Trophoblast cell (in vitro differentiated cells and primary cell): Measurements from ENCODE around the gene HDHD2.

ENCODE experiments used
- DNase-seq, 2 donors: peaks; one replicate each; pipeline ENCODE4 v3.0.0-alpha.2; 2016
- H2AFZ ChIP-seq: 2 replicates; pipeline ENCODE4 v1.6.1; 2013; ENCODE audit warnings: low read length, moderate library complexity, mild to moderate bottlenecking; ENCODE audit not compliant: insufficient read depth, poor library complexity
- H2AK5ac ChIP-seq: 2 replicates; pipeline ENCODE4 v1.6.1; 2013; ENCODE audit warnings: mild to moderate bottlenecking, low read length
- H2BK120ac ChIP-seq: 2 replicates; pipeline ENCODE4 v1.6.1; 2013; ENCODE audit warnings: low read length, mild to moderate bottlenecking, moderate library complexity; ENCODE audit not compliant: insufficient read depth, poor library complexity
- H2BK12ac ChIP-seq: 2 replicates; pipeline ENCODE4 v1.6.1; 2013; ENCODE audit warnings: mild to moderate bottlenecking, low read length, moderate library complexity
- H2BK5ac ChIP-seq: 2 replicates; pipeline ENCODE4 v1.6.1; 2013; ENCODE audit warnings: low read length, low read depth, moderate library complexity, mild to moderate bottlenecking; ENCODE audit not compliant: poor library complexity
- H3K14ac ChIP-seq: 2 replicates; pipeline ENCODE4 v1.6.1; 2013; ENCODE audit warnings: mild to moderate bottlenecking, low read length
- H3K18ac ChIP-seq: 2 replicates; pipeline ENCODE4 v1.6.1; 2013; ENCODE audit warnings: mild to moderate bottlenecking, low read length
- H3K23ac ChIP-seq: 2 replicates; pipeline ENCODE4 v1.6.1; 2013; ENCODE audit warnings: low read length
- H3K27ac ChIP-seq: 2 replicates; pipeline ENCODE4 v1.5.1; 2013; ENCODE audit warnings: low read depth, mild to moderate bottlenecking, inconsistent platforms, low read length, moderate library complexity
- H3K27me3 ChIP-seq: 2 replicates; pipeline ENCODE4 v1.6.1; 2013; ENCODE audit warnings: inconsistent platforms, mild to moderate bottlenecking, low read length, moderate library complexity; ENCODE audit not compliant: insufficient read depth
- H3K36me3 ChIP-seq, 2 experiments: 1 replicate in 1 of 2; 2 replicates in 1 of 2; pipeline ENCODE4 v1.6.1; 2013; ENCODE audit warnings: low read length in 2 of 2, mild to moderate bottlenecking in 2 of 2, moderate library complexity in 1 of 2; ENCODE audit not compliant: insufficient read depth in 2 of 2, control insufficient read depth in 1 of 2
- H3K4ac ChIP-seq: 2 replicates; pipeline ENCODE4 v1.6.1; 2013; ENCODE audit warnings: low read depth, mild to moderate bottlenecking, low read length, moderate library complexity
- H3K4me1 ChIP-seq, 2 experiments: 1 replicate in 1 of 2; 2 replicates in 1 of 2; pipeline ENCODE4 v1.6.1; 2013; ENCODE audit warnings: low read length in 2 of 2, mild to moderate bottlenecking in 2 of 2, moderate library complexity in 1 of 2; ENCODE audit not compliant: insufficient read depth in 2 of 2, control insufficient read depth in 1 of 2
- H3K4me2 ChIP-seq: 2 replicates; pipeline ENCODE4 v1.6.1; 2013; ENCODE audit warnings: inconsistent platforms, mild to moderate bottlenecking, low read length, moderate library complexity
- H3K4me3 ChIP-seq: 2 replicates; pipeline ENCODE4 v1.5.1; 2013; ENCODE audit warnings: mild to moderate bottlenecking, low read depth, low read length, inconsistent platforms
- H3K79me1 ChIP-seq: one replicate; pipeline ENCODE4 v1.6.1; 2013; ENCODE audit warnings: low read length
- H3K79me2 ChIP-seq: 2 replicates; pipeline ENCODE4 v1.6.1; 2013; ENCODE audit warnings: low read length, mild to moderate bottlenecking; ENCODE audit not compliant: control insufficient read depth, insufficient read depth, poor library complexity
- H3K9ac ChIP-seq: 2 replicates; pipeline ENCODE4 v1.6.1; 2013; ENCODE audit warnings: mild to moderate bottlenecking, low read length
- H3K9me3 ChIP-seq: 2 replicates; pipeline ENCODE4 v1.6.1; 2013; ENCODE audit warnings: low read depth, mild to moderate bottlenecking, control low read depth, inconsistent platforms, low read length; ENCODE audit not compliant: insufficient read depth
- H4K12ac ChIP-seq: 2 replicates; pipeline ENCODE4 v1.6.1; 2013; ENCODE audit warnings: low read depth, mild to moderate bottlenecking, low read length, moderate library complexity
- H4K8ac ChIP-seq: 2 replicates; pipeline ENCODE4 v1.6.1; 2013; ENCODE audit warnings: low read depth, mild to moderate bottlenecking, low read length, moderate library complexity
- H4K91ac ChIP-seq: one replicate; pipeline ENCODE4 v1.6.1; 2013; ENCODE audit warnings: low read depth, mild to moderate bottlenecking, low read length, moderate library complexity
- WGBS: extraction: QIAGEN DNeasy Blood & Tissue Kit; methylation state at CpG from one replicate; pipeline ENCODE4 v1.1.7; 2013; ENCODE audit warnings: missing lambda C conversion rate; ENCODE audit not compliant: insufficient read length, insufficient coverage; ENCODE audit errors: extremely low coverage; 5-methylcytosine and 5-hydroxymethylcytosine counted together

Gene HDHD2

GRCh38 chr18:47175898-47176575 lies 25.7 kb upstream of the HDHD2 start, which contains the start of gene IER3IP1:
Gene IER3IP1 (minus strand): TSS chr18:47176364. CDS start chr18:47176277, 87 bp downstream.
- Histone ChIP-seq H3K4me2 (peak within 1 kb of the TSS; percentile 68), H3K27me3 (no peaks in the 10 kb centered on the region), H3K27ac (peak within 1 kb of the TSS; percentile 63), H3K14ac (peak within 1 kb of the TSS; percentile 99), H3K36me3 (peaks cover 0 to 3% of the 10 kb centered on the region in 2 experiments), H4K12ac (peak within 1 kb of the TSS; percentile 63), H3K79me1 (peaks cover 6% of the 10 kb centered on the region), H4K8ac (peak within 1 kb of the TSS; percentile 95), H2AK5ac (peak within 1 kb of the TSS; percentile 60), H3K18ac (peak within 1 kb of the TSS; percentile 100), H3K23ac (no peak within 1 kb of the TSS), H2BK12ac (no peak within 1 kb of the TSS), H3K4ac (peak within 1 kb of the TSS; percentile 61), H3K4me3 (peak within 1 kb of the TSS; percentile 99), H4K91ac (peak within 1 kb of the TSS; percentile 89), H2BK5ac (peak within 1 kb of the TSS; percentile 78), H3K4me1 (no peaks in the 10 kb centered on the region), H3K9ac (peak within 1 kb of the TSS; percentile 99), H3K9me3 (no peaks in the 10 kb centered on the region), H3K79me2 (peaks cover 6% of the 10 kb centered on the region), H2BK120ac (peak within 1 kb of the TSS; percentile 85), H2AFZ (peak within 1 kb of the TSS; percentile 92)
- no CpG with 5 or more reads among the region's 48 CpGs for WGBS
- DNase-seq: peak; percentile 91 to 98

GRCh38 chr18:47175283-47175897 lies 25.1 kb upstream of the HDHD2 start:
- H2BK12ac ChIP-seq: no peak overlapping the region
- H3K18ac ChIP-seq: peak overlapping the region; percentile 100
- H3K9me3 ChIP-seq: no peaks in the 10 kb centered on the region
- H2BK5ac ChIP-seq: no peak overlapping the region
- peak in 1 of 2 donors; percentile 21 for DNase-seq
- no peak overlapping the region for H2AK5ac ChIP-seq
- H3K23ac ChIP-seq: no peak overlapping the region
- peak overlapping the region; percentile 99 for H3K9ac ChIP-seq
- H3K4me1 ChIP-seq: no peaks in the 10 kb centered on the region
- H3K79me1 ChIP-seq: peaks cover 6% of the 10 kb centered on the region
- H3K14ac ChIP-seq: peak overlapping the region; percentile 99
- H2AFZ ChIP-seq: peak overlapping the region; percentile 92
- peak overlapping the region; percentile 99 for H3K4me3 ChIP-seq
- peak overlapping the region; percentile 95 for H4K8ac ChIP-seq
- peak overlapping the region; percentile 89 for H4K91ac ChIP-seq
- H4K12ac ChIP-seq: peak overlapping the region; percentile 63
- no CpG with 5 or more reads among the region's 24 CpGs for WGBS
- peaks cover 0 to 3% of the 10 kb centered on the region in 2 experiments for H3K36me3 ChIP-seq
- no peak overlapping the region for H2BK120ac ChIP-seq
- peaks cover 6% of the 10 kb centered on the region for H3K79me2 ChIP-seq
- H3K4me2 ChIP-seq: peak overlapping the region; percentile 68
- H3K4ac ChIP-seq: peak overlapping the region; percentile 61
- H3K27ac ChIP-seq: no peak overlapping the region
- no peaks in the 10 kb centered on the region for H3K27me3 ChIP-seq

- H2BK120ac ChIP-seq: no peak overlapping the region
- H3K36me3 ChIP-seq: peaks cover 0 to 3% of the 10 kb centered on the region in 2 experiments
- H2AFZ ChIP-seq: no peak overlapping the region
- H3K4me2 ChIP-seq: peak overlapping the region; percentile 68
- no peak overlapping the region for H2AK5ac ChIP-seq
- peaks cover 6% of the 10 kb centered on the region for H3K79me2 ChIP-seq
- no peak overlapping the region for H2BK5ac ChIP-seq
- no CpG with 5 or more reads among the region's 13 CpGs for WGBS
- no peak overlapping the region for H2BK12ac ChIP-seq
- no peak overlapping the region for H4K12ac ChIP-seq
- no peak overlapping the region for H3K27ac ChIP-seq
- no peak overlapping the region for H3K4ac ChIP-seq
- H3K14ac ChIP-seq: no peak overlapping the region
- DNase-seq: peak in 1 of 2 donors; percentile 18
- H3K27me3 ChIP-seq: no peaks in the 10 kb centered on the region
- H4K8ac ChIP-seq: no peak overlapping the region
- no peaks in the 10 kb centered on the region for H3K9me3 ChIP-seq
- no peaks in the 10 kb centered on the region for H3K4me1 ChIP-seq
- H3K79me1 ChIP-seq: peaks cover 6% of the 10 kb centered on the region
- H3K23ac ChIP-seq: no peak overlapping the region
- H3K18ac ChIP-seq: no peak overlapping the region
- H4K91ac ChIP-seq: no peak overlapping the region
- H3K4me3 ChIP-seq: no peak overlapping the region
- H3K9ac ChIP-seq: no peak overlapping the region
Observed at GRCh38 chr18:47174545-47175116, 24.3 kb upstream of the HDHD2 start.

GRCh38 chr18:47172476-47172875 lies 22.2 kb upstream of the HDHD2 start:
- no peak overlapping the region for H4K12ac ChIP-seq
- H4K8ac ChIP-seq: no peak overlapping the region
- H2AK5ac ChIP-seq: no peak overlapping the region
- peak in 1 of 2 donors; percentile 44 for DNase-seq
- H4K91ac ChIP-seq: no peak overlapping the region
- H3K79me1 ChIP-seq: peaks cover 6% of the 10 kb centered on the region
- H3K27me3 ChIP-seq: no peaks in the 10 kb centered on the region
- no peak overlapping the region for H3K4me3 ChIP-seq
- H3K4me1 ChIP-seq: no peaks in the 10 kb centered on the region
- H3K23ac ChIP-seq: no peak overlapping the region
- H3K14ac ChIP-seq: no peak overlapping the region
- peaks cover 0 to 3% of the 10 kb centered on the region in 2 experiments for H3K36me3 ChIP-seq
- H2BK120ac ChIP-seq: no peak overlapping the region
- H2AFZ ChIP-seq: no peak overlapping the region
- H3K4me2 ChIP-seq: no peak overlapping the region
- H3K79me2 ChIP-seq: peaks cover 6% of the 10 kb centered on the region
- H2BK12ac ChIP-seq: no peak overlapping the region
- no peak overlapping the region for H3K4ac ChIP-seq
- WGBS: no CpG with 5 or more reads among the region's 2 CpGs
- no peak overlapping the region for H3K9ac ChIP-seq
- no peak overlapping the region for H3K18ac ChIP-seq
- H2BK5ac ChIP-seq: no peak overlapping the region
- H3K9me3 ChIP-seq: no peaks in the 10 kb centered on the region
- no peak overlapping the region for H3K27ac ChIP-seq
